Glomerular endothelial cell (primary cell): Measurements from ENCODE around the gene TUBA4A. TPM values are rescaled to one million over a fixed set of nuclear protein-coding genes. Genes with fewer than 3 reads are reported as not detected.
"Not testable (repeated sequence)": the region's sequence is repeated elsewhere in the genome, so short reads cannot be mapped to it uniquely, and the experiment has no call there.

Experiments
- DNase-seq: peaks from one replicate; pipeline ENCODE4 v3.0.0-alpha.2; 2011; ENCODE audit warnings: low read depth, low spot score; ENCODE audit errors: extremely low read depth
- total RNA-seq: library from RNA; depleted of rRNA; stranded (reverse); fragments of >200 nt; gene quantifications from 2 replicates; pipeline ENCODE4 v1.2.3, GENCODE V29; 2015

Gene TUBA4A
- total RNA-seq, 1 donor from 2014 or later = 7.8 TPM

DNA sequence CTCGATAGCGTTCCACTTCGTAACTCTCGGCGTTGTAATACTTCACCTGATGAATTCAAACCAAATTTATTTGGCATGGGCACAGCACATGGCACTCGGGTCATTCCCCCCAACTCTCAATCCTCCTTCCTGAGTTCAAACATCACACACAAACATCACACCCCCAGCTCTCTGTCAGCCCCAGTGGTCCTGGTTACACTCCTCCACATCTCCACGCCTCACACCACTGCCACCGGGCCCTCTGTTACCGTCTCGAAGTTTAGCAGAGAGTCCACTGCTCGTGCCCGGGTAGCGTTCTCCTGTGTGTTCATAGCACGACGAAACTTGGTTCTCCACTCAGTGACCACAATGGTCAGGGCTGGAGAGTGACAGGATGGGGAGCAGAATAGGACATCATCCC lies 39.6 kb downstream of the TUBA4A start:
- no peak for DNase-seq

DNA sequence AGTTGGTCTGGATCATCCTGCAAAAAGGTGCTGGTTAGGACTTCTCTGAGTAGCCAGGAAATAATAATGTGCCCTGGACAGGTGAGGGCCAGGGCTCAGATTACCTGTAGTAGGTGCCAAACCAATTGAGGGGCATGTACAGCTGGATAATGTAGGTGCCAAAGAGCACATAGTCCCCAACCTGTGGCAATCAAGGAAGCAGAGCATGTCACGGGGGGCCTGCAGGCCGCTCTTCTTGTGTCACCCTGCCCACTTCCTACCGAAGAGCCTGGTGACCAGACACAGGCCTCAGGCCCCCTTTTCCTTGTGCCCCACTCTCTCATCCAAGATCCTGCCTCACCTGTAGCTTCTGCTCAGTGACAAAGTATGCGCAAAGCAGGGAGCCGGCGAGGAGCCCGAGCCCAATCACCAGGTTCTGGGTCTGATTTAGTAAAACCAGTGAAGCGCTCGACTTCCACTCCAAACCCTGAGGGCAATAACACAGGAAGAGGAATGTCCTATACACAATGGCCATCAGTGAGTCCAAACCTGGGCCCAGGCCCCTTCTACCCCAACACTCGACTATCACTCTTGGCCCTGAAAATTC lies 40.1 kb downstream of the TUBA4A start:
- DNase-seq = no peak

DNA sequence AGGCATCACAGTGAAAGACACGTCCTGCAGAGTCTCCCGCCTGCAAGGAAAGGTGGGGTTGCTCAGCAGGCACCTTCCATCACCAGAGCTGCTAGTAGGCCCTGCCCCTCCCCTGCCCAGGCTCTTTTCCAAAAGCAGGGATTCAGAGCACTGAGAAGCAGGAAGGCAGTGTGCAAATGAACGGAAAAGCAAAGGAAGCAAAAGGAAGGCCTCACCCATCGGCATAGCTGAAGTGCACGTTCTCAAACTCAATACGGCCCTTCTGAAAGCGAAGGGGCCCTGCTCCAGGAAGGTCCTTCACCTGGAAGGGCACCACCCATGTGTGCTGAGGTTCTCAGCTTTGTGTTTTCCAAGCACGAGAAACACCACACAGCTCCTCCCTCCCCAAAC lies 40.7 kb downstream of the TUBA4A start:
- DNase-seq = no peak

DNA sequence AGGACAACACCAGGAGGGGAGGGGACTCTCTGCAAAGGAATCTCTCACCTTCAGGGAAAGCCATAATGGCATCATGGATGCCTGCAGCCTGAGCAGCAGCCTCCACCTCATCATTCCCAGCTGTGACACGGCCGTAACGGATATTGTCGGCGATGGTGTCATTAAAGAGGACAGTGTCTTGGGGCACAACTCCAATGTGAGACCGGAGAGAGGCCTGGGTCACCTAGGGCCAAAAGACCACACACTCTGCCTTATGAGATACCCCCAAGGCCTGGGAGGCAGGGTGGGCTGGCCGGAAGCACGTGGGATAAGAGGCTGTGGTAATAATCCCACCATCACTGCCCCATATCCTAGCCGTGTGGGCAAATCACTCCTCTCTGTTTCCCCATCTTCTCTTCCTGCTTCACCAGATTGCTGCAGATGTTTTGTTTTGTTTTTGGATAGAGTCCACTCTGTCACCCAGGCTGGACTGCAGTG lies 42.8 kb downstream of the TUBA4A start:
- no peak for DNase-seq

DNA sequence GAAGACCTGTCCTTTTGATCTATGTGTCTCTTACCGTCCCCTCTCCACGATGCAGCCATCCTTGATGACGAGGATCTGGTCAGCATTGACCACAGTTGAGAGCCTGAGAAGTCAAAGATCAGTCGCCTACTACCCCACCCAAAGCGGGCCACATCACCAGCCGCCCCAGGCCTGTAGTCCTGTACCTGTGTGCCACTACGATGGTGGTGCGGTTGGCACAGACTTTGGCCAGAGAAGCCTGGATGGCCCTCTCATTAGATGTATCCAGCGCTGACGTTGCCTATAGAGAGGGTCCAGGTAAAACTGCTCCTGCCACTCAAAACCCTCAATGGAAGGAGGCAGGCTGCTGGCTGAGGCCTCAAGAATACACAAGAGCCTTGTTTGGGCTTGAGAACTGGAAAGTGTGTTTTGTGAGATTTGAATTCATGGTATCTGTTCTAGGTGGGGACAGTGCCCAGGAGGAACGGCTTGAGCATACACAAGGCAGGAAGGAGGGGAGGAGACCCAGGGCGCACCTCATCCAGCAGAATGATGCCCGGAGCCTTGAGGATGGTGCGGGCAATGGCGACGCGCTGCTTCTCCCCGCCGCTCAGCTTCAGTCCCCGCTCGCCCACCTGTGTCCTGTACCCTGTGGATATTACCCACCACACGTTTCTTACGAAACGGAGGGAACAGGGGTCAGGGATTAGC lies 43.4 kb downstream of the TUBA4A start:
- no peak for DNase-seq

DNA sequence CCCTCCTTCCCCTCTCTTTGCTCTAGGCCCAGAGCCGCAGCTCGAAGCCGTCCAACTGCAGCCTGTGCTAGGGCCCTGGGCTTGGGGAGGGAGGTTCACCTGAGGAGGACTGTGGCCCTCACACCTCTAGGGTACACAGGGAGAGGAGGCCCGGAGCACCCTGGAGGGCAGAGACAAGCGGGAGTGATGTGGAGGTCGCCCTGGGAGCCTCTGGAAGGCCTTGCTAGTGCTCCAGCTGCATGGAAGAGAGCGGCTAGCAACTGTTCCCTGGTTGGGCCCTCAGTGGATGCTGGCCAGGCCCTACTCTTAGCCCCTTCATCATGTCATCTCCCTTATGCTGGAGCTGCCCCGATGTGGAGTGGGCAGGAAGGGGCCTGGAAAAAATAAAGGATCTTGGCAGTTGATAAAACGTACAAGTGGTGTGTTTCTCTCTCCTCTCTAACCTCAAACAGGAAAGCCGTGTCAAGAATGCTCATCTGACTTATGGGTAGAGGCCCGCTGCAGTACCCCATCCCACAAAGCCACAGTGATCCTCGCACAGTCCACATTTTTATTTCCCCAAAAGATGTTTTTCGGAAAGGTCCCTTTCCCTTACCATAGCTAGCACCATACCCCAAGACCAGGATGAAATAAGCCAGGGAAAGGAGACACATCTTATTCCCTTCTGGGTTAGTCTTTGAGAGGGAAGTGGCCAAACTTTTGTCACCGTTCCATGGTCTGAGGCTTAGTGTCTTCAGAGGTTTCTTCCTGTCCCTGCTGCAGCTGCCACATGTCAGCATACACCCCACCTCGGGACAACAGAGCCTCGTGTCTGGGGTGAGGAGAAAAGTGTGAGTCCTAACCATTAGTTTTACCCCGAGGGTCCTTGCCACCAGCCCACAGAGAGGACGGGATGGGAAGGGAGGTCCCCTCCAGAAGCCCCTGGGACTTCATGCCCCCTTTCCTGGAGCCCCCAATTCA lies 44.2 kb downstream of the TUBA4A start:
- DNase-seq = no peak

DNA sequence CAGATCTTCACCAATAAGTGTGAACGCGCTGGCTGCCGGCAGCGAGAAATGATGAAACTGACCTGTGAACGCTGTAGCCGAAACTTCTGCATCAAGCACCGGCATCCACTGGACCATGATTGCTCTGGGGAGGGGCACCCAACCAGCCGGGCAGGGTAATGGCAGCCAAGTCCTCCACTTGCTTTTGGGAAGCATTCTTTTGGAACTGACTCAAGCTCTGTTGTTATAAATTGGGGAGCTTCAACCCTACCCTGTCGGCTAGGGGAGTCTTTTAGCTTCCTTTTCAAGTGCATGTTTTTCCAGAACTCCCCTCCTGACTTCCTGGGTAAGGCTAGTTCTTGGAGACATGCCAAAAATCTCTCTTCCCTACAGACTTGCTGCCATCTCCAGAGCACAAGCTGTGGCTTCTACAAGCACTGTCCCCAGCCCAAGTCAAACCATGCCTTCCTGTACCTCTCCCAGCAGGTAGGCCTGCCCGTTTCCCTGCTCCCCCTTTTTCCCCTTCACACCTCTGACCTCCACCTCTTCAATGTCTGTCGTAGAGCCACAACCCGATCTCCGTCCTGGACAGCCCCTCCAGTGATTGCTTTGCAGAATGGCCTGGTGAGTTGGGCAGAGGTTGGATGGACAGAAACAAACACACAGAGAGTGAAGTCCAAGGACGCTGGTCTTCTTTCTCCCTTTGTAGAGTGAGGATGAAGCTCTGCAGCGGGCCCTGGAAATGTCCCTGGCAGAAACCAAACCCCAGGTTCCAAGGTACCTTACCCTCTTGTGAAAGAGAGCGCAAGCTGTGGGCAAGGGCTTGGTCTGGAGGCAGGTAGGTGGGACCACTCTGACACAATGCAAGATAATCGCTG lies 45.6 kb downstream of the TUBA4A start:
- DNase-seq = no peak

DNA sequence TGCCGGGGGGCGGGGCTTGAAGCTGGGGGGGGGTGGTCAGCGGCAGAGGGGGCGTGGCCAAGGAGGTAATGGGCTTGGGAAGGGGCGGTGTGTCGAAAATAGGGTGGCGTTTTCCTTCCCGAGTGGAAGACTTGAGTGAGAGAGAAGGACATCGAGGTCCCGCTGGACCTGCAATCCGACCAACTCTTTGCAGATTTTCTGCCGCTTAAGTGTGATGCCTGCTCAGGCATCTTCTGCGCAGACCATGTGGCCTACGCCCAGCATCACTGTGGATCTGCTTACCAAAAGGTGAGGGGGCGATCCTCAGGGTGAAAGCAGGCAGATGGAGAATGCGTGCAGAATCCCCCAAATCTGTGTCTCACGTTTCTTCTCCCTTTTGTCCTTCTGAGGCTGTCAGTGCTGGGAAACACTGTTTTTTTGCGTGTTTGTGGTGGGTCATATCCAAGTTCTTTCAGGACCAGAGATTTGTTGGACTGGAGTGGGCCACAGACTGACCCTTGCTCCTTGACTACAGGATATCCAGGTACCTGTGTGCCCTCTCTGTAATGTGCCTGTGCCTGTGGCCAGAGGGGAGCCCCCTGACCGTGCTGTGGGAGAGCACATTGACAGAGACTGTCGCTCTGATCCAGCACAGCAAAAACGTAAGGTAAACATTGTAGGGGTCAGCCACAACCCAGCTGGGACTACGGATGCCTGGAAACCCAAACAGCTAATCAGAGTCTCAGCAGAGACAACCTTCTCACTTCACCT lies 46.4 kb downstream of the TUBA4A start:
- no peak for DNase-seq

DNA sequence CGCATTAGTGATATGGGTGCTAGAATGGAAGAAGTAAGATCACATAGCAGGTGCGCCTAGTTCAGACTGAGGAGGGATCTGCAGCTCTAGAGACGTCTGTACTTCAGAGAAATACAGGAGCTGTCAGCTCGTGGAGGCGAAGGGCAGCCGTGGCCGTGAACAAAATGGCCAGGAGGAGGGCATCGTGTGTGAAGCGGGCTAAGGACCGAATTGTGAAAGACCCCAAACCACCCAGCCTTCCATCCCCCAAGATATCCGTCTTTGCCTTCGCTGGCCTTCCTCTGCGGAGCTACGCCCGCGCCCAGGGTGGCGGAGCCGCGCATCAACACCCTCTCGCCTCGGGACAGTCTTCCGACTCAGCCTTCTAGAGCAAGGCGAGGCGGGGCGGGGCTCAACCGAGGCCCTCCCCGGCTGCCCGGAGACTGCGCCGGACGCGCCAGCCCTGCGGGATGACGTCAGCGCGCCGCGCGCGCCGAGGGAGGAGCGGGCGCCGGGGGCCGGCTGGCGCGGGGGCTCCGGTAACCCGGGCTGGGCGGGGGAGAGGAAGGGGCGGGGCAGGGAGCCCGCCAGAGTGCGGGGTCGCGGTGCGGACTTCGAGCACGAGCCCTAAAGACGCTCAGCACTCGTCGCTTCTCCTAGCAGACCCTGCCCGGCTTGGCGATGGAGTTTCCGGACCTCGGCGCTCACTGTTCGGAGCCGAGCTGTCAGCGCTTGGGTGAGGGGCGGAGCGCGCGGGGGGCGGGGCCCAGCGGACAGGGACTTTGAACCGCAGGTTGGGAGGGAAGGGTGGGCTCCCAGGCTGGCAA lies 47.2 kb downstream of the TUBA4A start, which contains the start of gene ZFAND2B:
Gene ZFAND2B, plus strand, starts transcription at position 455 of the 806 bp plus-strand sequence. Its CDS starts 206 bp downstream, at position 661.
- DNase-seq = no peak

DNA sequence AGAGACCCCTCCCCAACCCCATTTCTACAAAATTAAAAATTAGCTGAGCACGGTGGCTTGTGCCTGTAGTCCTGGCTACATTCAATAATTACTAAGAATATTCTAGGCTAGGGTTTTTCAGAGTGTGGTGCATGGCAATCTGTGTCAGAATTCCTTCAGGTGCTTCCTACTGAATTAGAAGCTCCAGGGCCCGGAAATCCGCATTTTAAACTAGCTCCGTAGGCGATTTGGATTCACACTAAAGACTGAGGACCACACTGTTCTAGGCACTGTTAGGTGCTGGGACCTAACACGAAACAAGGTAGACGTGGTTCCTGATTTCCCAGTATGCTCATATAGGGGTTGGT lies 47.8 kb downstream of the TUBA4A start:
- DNase-seq = no peak

DNA sequence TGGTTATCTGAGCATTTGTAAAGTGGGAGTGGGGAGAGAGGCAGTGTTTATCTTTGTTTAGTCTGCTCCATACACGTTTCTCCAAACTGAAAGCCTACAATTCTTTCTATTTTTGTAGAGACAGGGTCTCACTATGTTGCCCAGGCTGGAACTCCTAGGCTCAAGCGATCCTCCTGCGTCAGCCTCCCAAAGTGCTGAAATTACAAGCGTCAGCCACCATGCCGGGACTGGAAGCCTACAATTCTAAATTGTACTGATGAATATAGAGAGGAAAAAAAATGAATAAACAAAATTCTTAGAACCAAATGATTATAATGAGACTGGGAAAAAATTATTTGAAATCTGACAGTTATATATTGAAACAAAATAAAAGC lies 48.6 kb downstream of the TUBA4A start:
- no peak for DNase-seq

DNA sequence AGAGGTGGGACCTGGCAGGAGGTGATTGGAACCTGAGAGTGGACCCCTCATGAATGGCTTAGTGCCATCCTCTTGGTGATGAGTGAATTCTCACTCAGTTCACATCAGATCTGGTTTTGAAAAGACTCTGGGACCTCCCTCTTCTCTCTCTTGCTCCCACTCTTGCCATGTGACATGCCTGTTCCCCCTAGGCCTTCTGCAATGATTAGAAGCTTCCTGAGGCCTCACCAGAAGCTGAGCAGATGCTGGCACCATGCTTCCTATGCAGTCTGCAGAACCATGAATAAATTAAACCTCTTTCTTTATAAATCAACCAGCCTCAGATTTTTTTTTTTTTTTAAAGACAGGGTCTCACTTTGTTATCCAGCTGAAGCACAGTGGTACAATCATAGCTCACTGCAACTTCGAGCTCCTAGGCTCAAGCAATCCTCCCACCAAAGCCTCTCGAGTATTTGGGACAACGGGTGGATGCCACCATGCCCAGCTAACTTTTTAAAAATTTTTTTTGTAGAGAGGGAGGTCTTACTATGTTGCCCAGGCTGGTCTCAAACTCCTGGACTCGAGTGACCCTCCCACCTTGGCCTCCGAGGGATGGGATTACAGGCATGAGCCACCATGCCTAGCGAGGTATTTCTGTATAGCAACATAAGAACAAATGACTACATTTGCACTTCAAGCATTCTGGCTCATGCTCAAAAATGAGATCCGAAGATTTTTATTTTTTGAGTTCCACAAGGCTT lies 49.1 kb downstream of the TUBA4A start:
- DNase-seq = no peak

DNA sequence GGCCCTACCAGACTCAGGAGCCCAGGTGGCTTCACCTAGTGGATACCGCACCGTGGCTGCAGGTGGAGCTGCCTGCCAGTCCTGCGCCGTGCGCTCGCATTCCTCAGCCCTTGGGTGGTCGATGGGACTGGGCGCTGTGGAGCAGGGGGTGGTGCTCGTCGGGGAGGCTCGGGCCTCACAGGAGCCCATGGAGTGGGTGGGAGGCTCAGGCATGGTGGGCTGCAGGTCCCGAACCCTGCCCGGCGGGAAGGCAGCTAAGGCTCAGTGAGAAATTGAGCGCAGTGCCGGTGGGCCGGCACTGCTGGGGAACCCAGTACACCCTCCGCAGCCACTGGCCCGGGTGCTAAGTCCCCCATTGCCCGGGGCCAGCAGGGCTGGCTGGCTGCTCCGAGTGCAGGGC lies 52.4 kb downstream of the TUBA4A start:
- not testable (repeated sequence) for DNase-seq

DNA sequence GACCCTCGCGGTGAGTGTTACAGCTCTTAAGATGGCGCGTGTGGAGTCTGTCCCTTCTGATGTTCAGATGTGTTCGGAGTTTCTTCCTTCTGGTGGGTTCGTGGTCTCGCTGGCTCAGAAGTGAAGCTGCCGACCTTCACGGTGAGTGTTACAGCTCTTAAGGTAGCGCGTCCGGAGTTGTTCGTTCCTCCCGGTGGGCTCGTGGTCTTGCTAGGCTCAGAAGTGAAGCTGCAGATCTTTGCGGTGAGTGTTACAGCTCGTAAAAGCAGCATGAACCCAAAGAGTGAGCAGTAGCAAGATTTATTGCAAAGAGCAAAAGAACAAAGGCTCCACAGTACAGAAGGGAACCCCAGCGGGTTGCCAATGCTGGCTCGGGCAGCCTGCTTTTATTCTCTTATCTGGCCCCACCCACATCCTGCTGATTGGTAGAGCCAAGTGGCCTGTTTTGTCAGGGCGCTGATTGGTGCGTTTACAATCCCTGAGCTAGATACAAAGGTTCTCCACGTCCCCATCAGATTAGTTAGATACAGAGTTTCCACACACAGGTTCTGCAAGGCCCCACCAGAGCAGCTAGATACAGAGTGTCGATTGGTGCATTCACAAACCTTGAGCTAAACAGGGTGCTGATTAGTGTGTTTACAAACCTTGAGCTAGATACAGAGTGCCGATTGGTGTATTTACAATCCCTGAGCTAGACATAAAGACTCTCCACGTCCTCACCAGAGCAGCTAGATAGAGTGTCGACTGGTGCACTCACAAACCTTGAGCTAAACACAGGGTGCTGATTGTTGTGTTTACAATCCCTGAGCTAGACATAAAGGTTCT lies 53.0 kb downstream of the TUBA4A start:
- not testable (repeated sequence) for DNase-seq
